ENCODE results near the gene OR7C1. TPM values are rescaled to one million over a fixed set of nuclear protein-coding genes. Genes with fewer than 3 reads are reported as not detected.

OR7C1 gene
- total RNA-seq: not detected

- Histone ChIP-seq H3K27ac (peak within 1 kb of the TSS in 1 of 2 donors; percentile 16), H3K27me3 (no peaks in the 10 kb centered on the region), H3K4me1 (no peaks in the 10 kb centered on the region), H3K36me3 (no peaks in the 10 kb centered on the region), H3K4me3 (no peak within 1 kb of the TSS), H3K9me3 (no peaks in the 10 kb centered on the region)
- no peak for DNase-seq
- intact Hi-C loops (cut with DNase I; ENCODE audit: low total_unique reads): no loop called here
- TF ChIP-seq CTCF (IDR thresholded peaks at IDR 0.05): no peak
- no peak for TF ChIP-seq POLR2A (IDR thresholded peaks at IDR 0.05)
Measured at GRCh38 chr19:14835011-14835410, at the start of gene OR7C1, which contains the start of gene OR7A5. Gene OR7C1, minus strand, starts transcription at chr19:14835185. Its CDS starts 35,049 bp downstream, at chr19:14800136. Gene OR7A5, minus strand, starts transcription at chr19:14835185. Its CDS starts 6,944 bp downstream, at chr19:14828241.

GRCh38 chr19:14871619-14872230 is 36.7 kb upstream of the OR7C1 start:
- no peak for DNase-seq
- peaks cover 0 to 3% of the 10 kb centered on the region in 2 donors for H3K9me3 ChIP-seq
- H3K27ac ChIP-seq: no peak overlapping the region
- intact Hi-C loops (cut with DNase I; ENCODE audit: low total_unique reads): no loop called here
- no peaks in the 10 kb centered on the region for H3K36me3 ChIP-seq
- H3K4me3 ChIP-seq: no peak overlapping the region
- TF ChIP-seq POLR2A (IDR thresholded peaks at IDR 0.05) (no peak), CTCF (IDR thresholded peaks at IDR 0.05) (no peak)
- H3K27me3 ChIP-seq: no peaks in the 10 kb centered on the region
- no peaks in the 10 kb centered on the region for H3K4me1 ChIP-seq

GRCh38 chr19:14868497-14868896 is 33.5 kb upstream of the OR7C1 start:
- no peak overlapping the region for H3K4me3 ChIP-seq

GRCh38 chr19:14848822-14849221 is 13.8 kb upstream of the OR7C1 start, which contains the start of gene OR7A10:
Gene OR7A10, minus strand, starts transcription at chr19:14848922. Its CDS starts 7,045 bp downstream, at chr19:14841877.
- TF ChIP-seq POLR2A (IDR thresholded peaks at IDR 0.05) (no peak), CTCF (IDR thresholded peaks at IDR 0.05) (no peak)
- no peaks in the 10 kb centered on the region for H3K36me3 ChIP-seq
- no peaks in the 10 kb centered on the region for H3K4me1 ChIP-seq
- H3K4me3 ChIP-seq: no peak within 1 kb of the TSS
- no peaks in the 10 kb centered on the region for H3K27me3 ChIP-seq
- DNase-seq: no peak
- intact Hi-C loops (cut with DNase I; ENCODE audit: low total_unique reads): no loop called here
- no peak within 1 kb of the TSS for H3K27ac ChIP-seq
- H3K9me3 ChIP-seq: no peaks in the 10 kb centered on the region

More at GRCh38 chr19:14868497-14868896, 33.5 kb upstream of the OR7C1 start:
- no peak for TF ChIP-seq POLR2A (IDR thresholded peaks at IDR 0.05)
- no peak for TF ChIP-seq CTCF (IDR thresholded peaks at IDR 0.05)
- no peak for DNase-seq
- H3K27ac ChIP-seq: no peak overlapping the region
- peaks cover 0 to 3% of the 10 kb centered on the region in 2 donors for H3K9me3 ChIP-seq
- no peaks in the 10 kb centered on the region for H3K27me3 ChIP-seq
- intact Hi-C loops (cut with DNase I; ENCODE audit: low total_unique reads): no loop called here
- H3K36me3 ChIP-seq: no peaks in the 10 kb centered on the region
- H3K4me1 ChIP-seq: no peaks in the 10 kb centered on the region

GRCh38 chr19:14843578-14843977 is 8.6 kb upstream of the OR7C1 start:
- TF ChIP-seq CTCF (IDR thresholded peaks at IDR 0.05): no peak
- TF ChIP-seq POLR2A (IDR thresholded peaks at IDR 0.05): no peak
- H3K27me3 ChIP-seq: no peaks in the 10 kb centered on the region
- H3K4me1 ChIP-seq: no peaks in the 10 kb centered on the region
- H3K4me3 ChIP-seq: no peak overlapping the region
- H3K36me3 ChIP-seq: no peaks in the 10 kb centered on the region
- intact Hi-C loops (cut with DNase I; ENCODE audit: low total_unique reads): no loop called here
- H3K27ac ChIP-seq: no peak overlapping the region
- no peaks in the 10 kb centered on the region for H3K9me3 ChIP-seq
- DNase-seq: no peak
